ENCODE data around the gene PPP2R2C.

GRCh38 chr4:6466756-6467381 is 5.5 kb downstream of the PPP2R2C start:
- TF ChIP-seq CTCF (IDR thresholded peaks at IDR 0.05) (no peak), POLR2A (IDR thresholded peaks at IDR 0.05) (no peak)

All from right lobe of liver (tissue), 4 donors.